ENCODE results near the gene HMGCR. TPM values are rescaled to one million over a fixed set of nuclear protein-coding genes. Genes with fewer than 3 reads are reported as not detected.

HMGCR gene
- total RNA-seq, 1 experiment from 2014 or later, result 101 TPM

DNA sequence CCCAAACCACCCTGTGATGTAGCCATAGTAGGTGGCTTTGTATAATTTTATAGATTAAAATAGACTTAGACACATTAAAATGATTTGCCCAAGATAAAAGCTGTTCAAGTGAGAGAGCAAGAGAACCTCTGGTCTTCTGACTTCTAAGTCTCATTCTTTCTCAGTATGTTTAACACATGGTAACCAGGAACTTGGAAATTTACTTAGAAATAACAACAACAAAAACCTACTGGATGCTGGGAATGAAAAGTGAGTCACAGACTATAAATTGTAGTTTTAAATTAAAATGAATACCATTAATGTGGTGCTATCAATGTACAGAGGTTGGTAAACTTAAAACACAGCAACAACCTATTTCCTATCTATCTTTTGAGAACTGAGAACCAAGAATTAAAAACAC, 30.4 kb downstream of the HMGCR start:
- TF ChIP-seq, protein P1, sequence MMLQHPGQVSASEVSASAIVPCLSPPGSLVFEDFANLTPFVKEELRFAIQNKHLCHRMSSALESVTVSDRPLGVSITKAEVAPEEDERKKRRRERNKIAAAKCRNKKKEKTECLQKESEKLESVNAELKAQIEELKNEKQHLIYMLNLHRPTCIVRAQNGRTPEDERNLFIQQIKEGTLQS (IDR thresholded peaks at IDR 0.05), result no peak
- no peak for TF ChIP-seq ZNF274 (IDR thresholded peaks at IDR 0.05; ENCODE audit: low read depth, low read length)
- no peak for TF ChIP-seq ELF1 (IDR thresholded peaks at IDR 0.05; ENCODE audit: borderline replicate concordance, low read depth)
- no peak for TF ChIP-seq EGR1 (IDR thresholded peaks at IDR 0.05; ENCODE audit: low read depth)
- TF ChIP-seq, protein P2, sequence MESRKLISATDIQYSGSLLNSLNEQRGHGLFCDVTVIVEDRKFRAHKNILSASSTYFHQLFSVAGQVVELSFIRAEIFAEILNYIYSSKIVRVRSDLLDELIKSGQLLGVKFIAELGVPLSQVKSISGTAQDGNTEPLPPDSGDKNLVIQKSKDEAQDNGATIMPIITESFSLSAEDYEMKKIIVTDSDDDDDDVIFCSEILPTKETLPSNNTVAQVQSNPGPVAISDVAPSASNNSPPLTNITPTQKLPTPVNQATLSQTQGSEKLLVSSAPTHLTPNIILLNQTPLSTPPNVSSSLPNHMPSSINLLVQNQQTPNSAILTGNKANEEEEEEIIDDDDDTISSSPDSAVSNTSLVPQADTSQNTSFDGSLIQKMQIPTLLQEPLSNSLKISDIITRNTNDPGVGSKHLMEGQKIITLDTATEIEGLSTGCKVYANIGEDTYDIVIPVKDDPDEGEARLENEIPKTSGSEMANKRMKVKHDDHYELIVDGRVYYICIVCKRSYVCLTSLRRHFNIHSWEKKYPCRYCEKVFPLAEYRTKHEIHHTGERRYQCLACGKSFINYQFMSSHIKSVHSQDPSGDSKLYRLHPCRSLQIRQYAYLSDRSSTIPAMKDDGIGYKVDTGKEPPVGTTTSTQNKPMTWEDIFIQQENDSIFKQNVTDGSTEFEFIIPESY (IDR thresholded peaks at IDR 0.05; ENCODE audit: extremely low read depth, insufficient replicate concordance, low read length), result no peak
- no peak for TF ChIP-seq EZH2 (IDR thresholded peaks at IDR 0.05)
- no peak for TF ChIP-seq CEBPB (IDR thresholded peaks at IDR 0.05; ENCODE audit: low read depth)
- Histone ChIP-seq H3K27me3 (ENCODE audit: insufficient read depth, low read length) (no peaks in the 10 kb centered on the region), H3K27ac (ENCODE audit: low read depth, low read length) (no peak overlapping the region), H4K20me1 (ENCODE audit: insufficient read depth) (no peaks in the 10 kb centered on the region), H3K79me2 (ENCODE audit: insufficient read depth, low read length) (no peaks in the 10 kb centered on the region), H3K9me3 (ENCODE audit: control insufficient read depth in 1 of 2, insufficient read depth in 1 of 2, low read depth in 1 of 2, low read length in 2 of 2) (no peaks in the 10 kb centered on the region), H3K4me2 (ENCODE audit: low read length) (no peak overlapping the region), H3K9ac (ENCODE audit: low read length) (no peak overlapping the region), H3K4me1 (ENCODE audit: control insufficient read depth in 1 of 2, insufficient read depth in 2 of 2, low read length in 2 of 2) (no peaks in the 10 kb centered on the region), H3K36me3 (ENCODE audit: control insufficient read depth in 1 of 2, insufficient read depth in 2 of 2, low read length in 2 of 2) (no peaks in the 10 kb centered on the region), H2AFZ (ENCODE audit: low read depth, low read length, poor library complexity, severe bottlenecking) (no peak overlapping the region), H3K4me3 (replicated peaks in 1 of 2; ENCODE audit: low read depth in 1 of 2, low read length in 2 of 2) (no peak overlapping the region), H3K9me2 (ENCODE audit: insufficient read depth) (no peaks in the 10 kb centered on the region)
- ATAC-seq, result no peak
- no TSS peak for BruUV-seq (replicated peaks)
- ChIA-PET RAD21 (ENCODE audit: low non-redundant PET in 1 of 2, low total read pairs in 2 of 2, uncharacterized antibody in 2 of 2, unreplicated experiment in 2 of 2) (no interaction called here), CTCF (no interaction called here), POLR2A (interaction anchor here (1.4 kb wide), 1 partner anchor 30 kb away, joined by 4 read pairs; the partner anchor contains the start of gene HMGCR)
- intact Hi-C loops (cut with micrococcal nuclease), result no loop called here
- DNase-seq (ENCODE audit: low read depth, low spot score), result no peak

DNA sequence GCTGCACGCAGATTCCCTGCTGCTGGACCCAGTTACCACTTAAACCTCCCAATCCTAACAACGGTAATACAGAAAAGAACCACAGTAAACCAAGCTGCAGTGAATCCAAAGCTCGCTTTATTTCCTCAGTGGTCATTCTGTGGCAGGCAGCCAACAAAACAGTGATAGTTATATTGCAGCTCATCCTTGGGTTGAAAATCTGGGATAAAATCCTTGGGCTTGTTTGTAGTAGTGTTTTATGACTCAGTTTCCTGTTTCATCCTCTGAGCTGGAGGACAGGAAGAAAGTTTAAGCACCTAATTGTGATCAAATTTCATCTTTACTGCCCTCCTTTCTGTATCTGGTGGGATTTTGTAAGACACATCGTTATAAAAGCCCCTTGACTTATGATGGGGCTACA, 31.4 kb downstream of the HMGCR start:
- no peak for ATAC-seq
- Histone ChIP-seq H3K4me3 (replicated peaks in 1 of 2; ENCODE audit: low read depth in 1 of 2, low read length in 2 of 2) (no peak overlapping the region), H3K4me1 (ENCODE audit: control insufficient read depth in 1 of 2, insufficient read depth in 2 of 2, low read length in 2 of 2) (no peaks in the 10 kb centered on the region), H3K79me2 (ENCODE audit: insufficient read depth, low read length) (no peaks in the 10 kb centered on the region), H3K36me3 (ENCODE audit: control insufficient read depth in 1 of 2, insufficient read depth in 2 of 2, low read length in 2 of 2) (no peaks in the 10 kb centered on the region), H3K4me2 (ENCODE audit: low read length) (no peak overlapping the region), H3K9me2 (ENCODE audit: insufficient read depth) (no peaks in the 10 kb centered on the region), H2AFZ (ENCODE audit: low read depth, low read length, poor library complexity, severe bottlenecking) (no peak overlapping the region), H3K27ac (ENCODE audit: low read depth, low read length) (no peak overlapping the region), H3K9me3 (ENCODE audit: control insufficient read depth in 1 of 2, insufficient read depth in 1 of 2, low read depth in 1 of 2, low read length in 2 of 2) (no peaks in the 10 kb centered on the region), H3K27me3 (ENCODE audit: insufficient read depth, low read length) (no peaks in the 10 kb centered on the region), H4K20me1 (ENCODE audit: insufficient read depth) (no peaks in the 10 kb centered on the region), H3K9ac (ENCODE audit: low read length) (no peak overlapping the region)
- BruUV-seq (replicated peaks), result no TSS peak
- POLR2A ChIA-PET, result interaction anchor here (1.4 kb wide), 1 partner anchor 31 kb away, joined by 4 read pairs; the partner anchor contains the start of gene HMGCR
- DNase-seq (ENCODE audit: low read depth, low spot score), result no peak
- intact Hi-C loops (cut with micrococcal nuclease), result no loop called here
- TF ChIP-seq, protein P3, sequence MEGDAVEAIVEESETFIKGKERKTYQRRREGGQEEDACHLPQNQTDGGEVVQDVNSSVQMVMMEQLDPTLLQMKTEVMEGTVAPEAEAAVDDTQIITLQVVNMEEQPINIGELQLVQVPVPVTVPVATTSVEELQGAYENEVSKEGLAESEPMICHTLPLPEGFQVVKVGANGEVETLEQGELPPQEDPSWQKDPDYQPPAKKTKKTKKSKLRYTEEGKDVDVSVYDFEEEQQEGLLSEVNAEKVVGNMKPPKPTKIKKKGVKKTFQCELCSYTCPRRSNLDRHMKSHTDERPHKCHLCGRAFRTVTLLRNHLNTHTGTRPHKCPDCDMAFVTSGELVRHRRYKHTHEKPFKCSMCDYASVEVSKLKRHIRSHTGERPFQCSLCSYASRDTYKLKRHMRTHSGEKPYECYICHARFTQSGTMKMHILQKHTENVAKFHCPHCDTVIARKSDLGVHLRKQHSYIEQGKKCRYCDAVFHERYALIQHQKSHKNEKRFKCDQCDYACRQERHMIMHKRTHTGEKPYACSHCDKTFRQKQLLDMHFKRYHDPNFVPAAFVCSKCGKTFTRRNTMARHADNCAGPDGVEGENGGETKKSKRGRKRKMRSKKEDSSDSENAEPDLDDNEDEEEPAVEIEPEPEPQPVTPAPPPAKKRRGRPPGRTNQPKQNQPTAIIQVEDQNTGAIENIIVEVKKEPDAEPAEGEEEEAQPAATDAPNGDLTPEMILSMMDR (IDR thresholded peaks at IDR 0.05 in 2 of 3, conservative IDR thresholded peaks at IDR 0.05 in 1 of 3; ENCODE audit: borderline replicate concordance in 1 of 3, insufficient read depth in 1 of 3, low read depth in 2 of 3, low read length in 2 of 3), result no peak
- TF ChIP-seq EZH2 (IDR thresholded peaks at IDR 0.05) (no peak), POLR2A (IDR thresholded peaks at IDR 0.05; ENCODE audit: borderline replicate concordance, extremely low read depth, insufficient read depth, insufficient read length) (no peak), SP1 (IDR thresholded peaks at IDR 0.05; ENCODE audit: low read depth) (no peak), SRF (IDR thresholded peaks at IDR 0.05; ENCODE audit: low read depth) (no peak), CEBPB (IDR thresholded peaks at IDR 0.05; ENCODE audit: low read depth) (no peak), RAD21 (IDR thresholded peaks at IDR 0.05; ENCODE audit: low read depth) (no peak), JUND (IDR thresholded peaks at IDR 0.05) (no peak), SIN3A (IDR thresholded peaks at IDR 0.05; ENCODE audit: low read depth) (no peak), TCF7L2 (IDR thresholded peaks at IDR 0.05; ENCODE audit: borderline replicate concordance, extremely low read depth, insufficient read depth, insufficient read length) (no peak)
- TF ChIP-seq, protein P1 (IDR thresholded peaks at IDR 0.05), result no peak
- CTCF ChIA-PET, result no interaction called here
- RAD21 ChIA-PET (ENCODE audit: low non-redundant PET in 1 of 2, low total read pairs in 2 of 2, uncharacterized antibody in 2 of 2, unreplicated experiment in 2 of 2), result no interaction called here
